ENCODE data around the gene ZNF76.

GRCh38 chr6:35300848-35301247 is 41.3 kb downstream of the ZNF76 start:
- no peak for TF ChIP-seq CTCF (IDR thresholded peaks at IDR 0.05)
- no peak for TF ChIP-seq POLR2AphosphoS5 (IDR thresholded peaks at IDR 0.05)
